ENCODE measurements around the gene FNIP1. TPM values are rescaled to one million over a fixed set of nuclear protein-coding genes. Genes with fewer than 3 reads are reported as not detected.
"Not testable (repeated sequence)": the region's sequence is repeated elsewhere in the genome, so short reads cannot be mapped to it uniquely, and the experiment has no call there.

Gene FNIP1
- total RNA-seq, 1 experiment from 2014 or later, result 16.4 TPM

DNA sequence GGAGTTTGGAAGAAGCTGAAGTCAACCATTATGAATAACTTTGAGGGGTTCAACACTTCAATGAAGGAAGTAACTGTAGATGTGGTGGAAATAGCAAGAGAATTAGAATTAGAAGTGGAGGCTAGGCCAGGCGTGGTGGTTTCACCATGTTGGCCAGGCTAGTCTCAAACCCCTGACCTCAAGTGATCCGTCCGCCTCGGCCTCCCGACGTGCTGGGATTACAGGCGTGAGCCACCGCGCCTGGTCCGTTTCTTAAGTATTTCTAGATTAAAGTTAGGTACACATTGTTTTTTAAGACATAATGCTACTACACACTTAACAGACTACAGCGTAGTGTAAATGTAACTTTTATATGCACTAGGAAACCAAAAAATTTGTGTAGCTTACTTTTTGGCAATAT, 14.1 kb downstream of the FNIP1 start:
- Histone ChIP-seq H3K27me3 (ENCODE audit: insufficient read depth, low read length) (no peaks in the 10 kb centered on the region), H3K79me2 (ENCODE audit: insufficient read depth, low read length) (peaks cover 78% of the 10 kb centered on the region), H3K9me3 (ENCODE audit: control insufficient read depth in 1 of 2, insufficient read depth in 1 of 2, low read depth in 1 of 2, low read length in 2 of 2) (no peaks in the 10 kb centered on the region), H2AFZ (ENCODE audit: low read depth, low read length, poor library complexity, severe bottlenecking) (no peak overlapping the region), H3K4me2 (ENCODE audit: low read length) (no peak overlapping the region), H3K27ac (ENCODE audit: low read depth, low read length) (no peak overlapping the region), H3K9me2 (ENCODE audit: insufficient read depth) (no peaks in the 10 kb centered on the region), H4K20me1 (ENCODE audit: insufficient read depth) (no peaks in the 10 kb centered on the region), H3K4me1 (ENCODE audit: control insufficient read depth in 1 of 2, insufficient read depth in 2 of 2, low read length in 2 of 2) (no peaks in the 10 kb centered on the region), H3K9ac (ENCODE audit: low read length) (no peak overlapping the region), H3K4me3 (replicated peaks in 1 of 2; ENCODE audit: low read depth in 1 of 2, low read length in 2 of 2) (no peak overlapping the region), H3K36me3 (ENCODE audit: control insufficient read depth in 1 of 2, insufficient read depth in 2 of 2, low read length in 2 of 2) (no peaks in the 10 kb centered on the region)
- CTCF ChIA-PET, result no interaction called here
- intact Hi-C loops (cut with micrococcal nuclease), result no loop called here
- POLR2A ChIA-PET, result no interaction called here
- RAD21 ChIA-PET (ENCODE audit: low non-redundant PET in 1 of 2, low total read pairs in 2 of 2, uncharacterized antibody in 2 of 2, unreplicated experiment in 2 of 2), result no interaction called here
- TF ChIP-seq SRF (IDR thresholded peaks at IDR 0.05; ENCODE audit: low read depth), result no peak
- no peak for TF ChIP-seq CTCF (IDR thresholded peaks at IDR 0.05 in 2 of 3, conservative IDR thresholded peaks at IDR 0.05 in 1 of 3; ENCODE audit: borderline replicate concordance in 1 of 3, insufficient read depth in 1 of 3, low read depth in 2 of 3, low read length in 2 of 3)
- TF ChIP-seq ZNF274 (IDR thresholded peaks at IDR 0.05; ENCODE audit: low read depth, low read length), result no peak
- no peak for TF ChIP-seq RAD21 (IDR thresholded peaks at IDR 0.05; ENCODE audit: low read depth)
- no peak for TF ChIP-seq SIN3A (IDR thresholded peaks at IDR 0.05; ENCODE audit: low read depth)
- TF ChIP-seq, protein P1, sequence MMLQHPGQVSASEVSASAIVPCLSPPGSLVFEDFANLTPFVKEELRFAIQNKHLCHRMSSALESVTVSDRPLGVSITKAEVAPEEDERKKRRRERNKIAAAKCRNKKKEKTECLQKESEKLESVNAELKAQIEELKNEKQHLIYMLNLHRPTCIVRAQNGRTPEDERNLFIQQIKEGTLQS (IDR thresholded peaks at IDR 0.05), result no peak
- BruUV-seq (replicated peaks), result no TSS peak
- ATAC-seq (no peak), DNase-seq (ENCODE audit: low read depth, low spot score) (no peak)

DNA sequence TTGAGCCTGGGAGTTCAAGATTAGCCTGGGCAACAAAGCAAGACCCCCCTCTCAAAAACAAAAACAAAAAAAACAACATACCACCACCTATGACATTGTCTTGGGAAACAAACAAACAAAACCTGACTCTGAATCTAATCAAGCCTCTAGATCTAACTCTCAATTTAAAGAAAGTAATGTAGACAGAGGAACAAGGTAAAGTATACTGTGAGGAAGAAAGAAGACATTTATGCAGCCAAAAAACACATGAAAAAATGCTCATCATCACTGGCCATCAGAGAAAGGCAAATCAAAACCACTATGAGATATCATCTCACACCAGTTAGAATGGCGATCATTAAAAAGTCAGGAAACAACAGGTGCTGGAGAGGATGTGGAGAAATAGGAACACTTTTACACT, 18.7 kb downstream of the FNIP1 start:
- BruUV-seq (replicated peaks); POLR2A ChIA-PET; ATAC-seq: not testable (repeated sequence)

More for the DNA sequence above, 18.7 kb downstream of the FNIP1 start:
- H3K9ac ChIP-seq (ENCODE audit: low read length); H3K4me3 ChIP-seq (replicated peaks in 1 of 2; ENCODE audit: low read depth in 1 of 2, low read length in 2 of 2); H2AFZ ChIP-seq (ENCODE audit: low read depth, low read length, poor library complexity, severe bottlenecking); H4K20me1 ChIP-seq (ENCODE audit: insufficient read depth); intact Hi-C loops (cut with micrococcal nuclease); H3K4me1 ChIP-seq (ENCODE audit: control insufficient read depth in 1 of 2, insufficient read depth in 2 of 2, low read length in 2 of 2); H3K27ac ChIP-seq (ENCODE audit: low read depth, low read length); H3K4me2 ChIP-seq (ENCODE audit: low read length); RAD21 ChIA-PET (ENCODE audit: low non-redundant PET in 1 of 2, low total read pairs in 2 of 2, uncharacterized antibody in 2 of 2, unreplicated experiment in 2 of 2); H3K27me3 ChIP-seq (ENCODE audit: insufficient read depth, low read length); DNase-seq (ENCODE audit: low read depth, low spot score); H3K36me3 ChIP-seq (ENCODE audit: control insufficient read depth in 1 of 2, insufficient read depth in 2 of 2, low read length in 2 of 2); H3K9me2 ChIP-seq (ENCODE audit: insufficient read depth); H3K9me3 ChIP-seq (ENCODE audit: control insufficient read depth in 1 of 2, insufficient read depth in 1 of 2, low read depth in 1 of 2, low read length in 2 of 2); CTCF ChIA-PET: not testable (repeated sequence)
- H3K79me2 ChIP-seq (ENCODE audit: insufficient read depth, low read length), result peaks cover 81% of the 10 kb centered on the region

All from HCT116 (cell line).